GM12873 (cell line): ENCODE results near the gene BEX3.

Experiments used
- CTCF ChIP-seq: IDR thresholded peaks from 2 replicates; pipeline ENCODE4 v1.5.1; 2012; ENCODE audit warnings: low read depth, mild to moderate bottlenecking, moderate library complexity, low read length, control low read depth; ENCODE audit not compliant: insufficient read depth; ENCODE audit errors: missing control alignments

Gene BEX3

GRCh38 chrX:103384672-103385071 is 8.3 kb downstream of the BEX3 start:
- no peak for TF ChIP-seq CTCF

- no peak for TF ChIP-seq CTCF
Observed at GRCh38 chrX:103386332-103386731, 10.0 kb downstream of the BEX3 start.

- no peak for TF ChIP-seq CTCF
Observed at GRCh38 chrX:103393487-103393886, 17.1 kb downstream of the BEX3 start.

- TF ChIP-seq CTCF, result no peak
Observed at GRCh38 chrX:103396186-103396585, 19.8 kb downstream of the BEX3 start.

GRCh38 chrX:103396660-103397059 is 20.3 kb downstream of the BEX3 start:
- TF ChIP-seq CTCF, result no peak

- no peak for TF ChIP-seq CTCF
Observed at GRCh38 chrX:103397707-103398106, 21.4 kb downstream of the BEX3 start.

GRCh38 chrX:103398421-103398864 is 22.1 kb downstream of the BEX3 start:
- no peak for TF ChIP-seq CTCF
